Stomach (tissue), 9 donors: Measurements from ENCODE around the gene DCLK1. TPM values are rescaled to one million over a fixed set of nuclear protein-coding genes. Genes with fewer than 3 reads are reported as not detected.

Source experiments
- DNase-seq, 2 donors: peaks; one replicate each; pipeline versions ENCODE4 v3.0.0 to v3.0.0-alpha.2; 2013 to 2019
- H3K27ac ChIP-seq, 5 donors: fragments of 200-600 bp in 4 of 5; sonication (generic) in 4 of 5; one replicate each; pipeline ENCODE4 v1.5.1; 2013 to 2019; ENCODE audit warnings: mild to moderate bottlenecking in 1 of 5, moderate library complexity in 1 of 5
- H3K27me3 ChIP-seq, 3 donors: fragments of 200-600 bp; sonication (generic); one replicate each; pipeline ENCODE4 v1.5.1; 2017 to 2019; ENCODE audit warnings: mixed run types in 1 of 3
- H3K36me3 ChIP-seq, 4 donors: fragments of 200-600 bp; sonication (generic); 1 replicate in 3 of 4; 2 replicates in 1 of 4; pipeline ENCODE4 v1.5.1; 2016 to 2019
- H3K4me1 ChIP-seq, 4 donors: fragments of 200-600 bp; sonication (generic); one replicate each; pipeline ENCODE4 v1.5.1; 2016 to 2019
- H3K4me3 ChIP-seq, 4 donors: fragments of 200-600 bp; sonication (generic) in 3 of 4; one replicate each; pipeline ENCODE4 v1.5.1; 2016 to 2019; ENCODE audit warnings: mild to moderate bottlenecking in 1 of 4
- H3K9me3 ChIP-seq, 4 donors: fragments of 200-600 bp; sonication (generic); one replicate each; pipeline ENCODE4 v1.5.1; 2016 to 2019
- CTCF ChIP-seq, 7 experiments: fragments of 450-650 bp in 4 of 7; fragments of 200-600 bp in 3 of 7; sonication (generic) in 3 of 7; IDR thresholded peaks; one replicate each; pipeline ENCODE4 v1.5.1; 2016 to 2019; ENCODE audit warnings: antibody characterized with exemption in 7 of 7, control low read depth in 2 of 7, mild to moderate bottlenecking in 1 of 7
- EP300 ChIP-seq: sonication (generic); formaldehyde crosslinking; IDR thresholded peaks from one replicate; pipeline ENCODE4 v1.6.1; 2017; ENCODE audit warnings: antibody characterized with exemption
- POLR2A ChIP-seq, 4 donors: fragments of 450-650 bp; IDR thresholded peaks; one replicate each; pipeline ENCODE4 v1.6.1; 2016; ENCODE audit warnings: antibody characterized with exemption in 4 of 4, control low read depth in 2 of 4, mild to moderate bottlenecking in 1 of 4, moderate library complexity in 1 of 4
- POLR2AphosphoS5 ChIP-seq, 3 donors: sonication (generic); formaldehyde crosslinking; IDR thresholded peaks; one replicate each; pipeline ENCODE4 v1.6.1; 2016; ENCODE audit warnings: antibody characterized with exemption in 3 of 3
- WGBS, 5 donors: extraction: QIAGEN DNeasy Blood & Tissue Kit in 3 of 5; methylation state at CpG; one replicate each; pipeline versions ENCODE4 v1.1.5 to v1.1.7; 2013 to 2018; 5-methylcytosine and 5-hydroxymethylcytosine counted together
- intact Hi-C: fragments of 100-400 bp; cut with DNase I; formaldehyde crosslinking; loops from one replicate; pipeline ENCODE4 v1.15.1; 2023; ENCODE audit warnings: low total_unique reads
- polyA plus RNA-seq, 3 donors: library from polyadenylated mRNA; stranded (reverse); fragments of 200-250 nt; gene quantifications; one replicate each; pipeline ENCODE4 v1.2.3, GENCODE V29; 2013
- total RNA-seq, 5 donors: library from RNA; depleted of rRNA; stranded (reverse); fragments of >200 nt; gene quantifications; one replicate each; pipeline versions ENCODE4 v1.1.0 to v1.2.3, GENCODE V29; 2014 to 2016
- donor health status: healthy with polysubstance abuse.
- donor health status: Bipolar disorder and iron deficiency.
- donor health status: healthy.

Gene DCLK1
- total and polyA plus RNA-seq, 8 donors, result 0.68 to 36.7 (median 4.1) TPM

- TF ChIP-seq CTCF (IDR thresholded peaks at IDR 0.05), result no peak
- H3K27me3 ChIP-seq, result no peaks in the 10 kb centered on the region
- intact Hi-C loops, result no loop called here
- H3K9me3 ChIP-seq, result no peaks in the 10 kb centered on the region
- H3K27ac ChIP-seq, result no peak overlapping the region
- no peaks in the 10 kb centered on the region for H3K4me1 ChIP-seq
- no peaks in the 10 kb centered on the region for H3K36me3 ChIP-seq
- H3K4me3 ChIP-seq, result no peak overlapping the region
- DNase-seq, result no peak
- WGBS, 5 donors, result 80 to 91% (median 85%) methylated on average over 4 of the region's 4 CpGs
These were observed 320.9 kb downstream of the DCLK1 start for GRCh38 chr13:35810321-35810720.

- Histone ChIP-seq H3K36me3 (no peaks in the 10 kb centered on the region), H3K4me3 (no peak overlapping the region), H3K27me3 (no peaks in the 10 kb centered on the region), H3K27ac (no peak overlapping the region), H3K9me3 (no peaks in the 10 kb centered on the region), H3K4me1 (no peaks in the 10 kb centered on the region)
- TF ChIP-seq POLR2A (IDR thresholded peaks at IDR 0.05) (no peak), POLR2AphosphoS5 (IDR thresholded peaks at IDR 0.05) (no peak), CTCF (IDR thresholded peaks at IDR 0.05) (no peak), EP300 (no peak)
- intact Hi-C loops, result no loop called here
- whole genome bisulfite sequencing, 5 donors, result 84 to 93% (median 89%) methylated on average over 6 of the region's 6 CpGs
- no peak for DNase-seq
These were observed 322.3 kb downstream of the DCLK1 start for GRCh38 chr13:35808846-35809245.

DNA sequence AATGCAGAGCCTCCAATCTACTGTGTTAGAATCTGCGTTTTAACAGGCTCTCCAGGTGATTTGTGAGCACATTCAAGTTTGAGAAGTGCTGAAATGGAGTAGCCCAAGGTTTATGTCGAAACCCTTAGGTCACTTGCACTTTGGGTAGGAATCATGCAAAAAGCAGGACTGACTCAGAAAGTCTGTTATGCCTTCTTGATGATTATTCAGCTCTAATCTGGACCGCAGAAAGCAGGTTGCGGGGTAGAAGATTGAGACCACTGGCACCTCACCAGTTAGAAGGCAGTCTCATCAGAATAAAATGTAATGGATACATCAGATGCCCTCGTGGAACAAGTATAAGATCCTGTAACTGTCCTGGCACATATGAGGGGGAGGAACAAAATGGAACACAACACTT lies 326.3 kb downstream of the DCLK1 start:
- no peak for DNase-seq
- no peaks in the 10 kb centered on the region for H3K4me1 ChIP-seq
- no peak overlapping the region for H3K4me3 ChIP-seq
- 84 to 88% (median 87%) methylated on average over 5 of the region's 5 CpGs for WGBS, 5 donors
- no peaks in the 10 kb centered on the region for H3K36me3 ChIP-seq
- H3K9me3 ChIP-seq, result no peaks in the 10 kb centered on the region
- TF ChIP-seq POLR2A (IDR thresholded peaks at IDR 0.05) (no peak), CTCF (IDR thresholded peaks at IDR 0.05) (no peak), POLR2AphosphoS5 (IDR thresholded peaks at IDR 0.05) (no peak), EP300 (no peak)
- no peak overlapping the region for H3K27ac ChIP-seq
- H3K27me3 ChIP-seq, result no peaks in the 10 kb centered on the region
- intact Hi-C loops, result no loop called here

DNA sequence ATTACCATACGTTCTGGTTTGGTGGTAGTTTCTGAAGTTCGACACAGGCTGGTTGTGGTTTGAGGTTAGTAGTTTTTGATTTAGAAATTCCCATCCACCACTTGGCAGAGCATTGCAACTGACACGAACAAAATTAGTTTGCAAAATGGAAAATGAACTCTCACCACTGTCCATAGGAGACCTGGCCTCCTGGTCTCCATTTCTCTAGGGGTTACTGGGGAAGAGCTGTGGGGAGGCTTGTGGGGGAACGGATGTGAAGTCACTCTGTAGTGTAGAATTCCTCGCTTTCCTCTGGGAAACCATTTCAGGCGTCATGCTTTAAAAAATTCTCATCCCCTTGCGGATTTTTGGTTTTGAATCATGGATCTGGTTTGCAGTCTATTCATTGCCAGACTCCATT lies 333.2 kb downstream of the DCLK1 start:
- H3K27me3 ChIP-seq, result no peaks in the 10 kb centered on the region
- peaks cover 0 to 28% (median 5%) of the 10 kb centered on the region in 4 donors for H3K4me1 ChIP-seq
- peak in 1 of 2 donors; percentile 23 for DNase-seq
- no peaks in the 10 kb centered on the region for H3K9me3 ChIP-seq
- intact Hi-C loops, result no loop called here
- no peak overlapping the region for H3K4me3 ChIP-seq
- 66 to 92% (median 86%) methylated on average over 7 of the region's 7 CpGs for WGBS, 5 donors
- no peaks in the 10 kb centered on the region for H3K36me3 ChIP-seq
- no peak overlapping the region for H3K27ac ChIP-seq
- TF ChIP-seq EP300 (no peak), POLR2A (IDR thresholded peaks at IDR 0.05) (no peak), POLR2AphosphoS5 (IDR thresholded peaks at IDR 0.05) (no peak), CTCF (IDR thresholded peaks at IDR 0.05) (no peak)
